Measurements from ENCODE around the gene CKB. TPM values are rescaled to one million over a fixed set of nuclear protein-coding genes. Genes with fewer than 3 reads are reported as not detected.

Gene CKB
- total RNA-seq, 1 experiment from 2014 or later: 28.2 TPM

GRCh38 chr14:103547941-103548462 is 25.4 kb upstream of the CKB start:
- CTCF ChIA-PET: interaction anchor here (1.8 kb wide), 1 partner anchor 29 kb away, joined by 23 read pairs; no protein-coding TSS in a partner anchor
- H3K4me1 Mint-ChIP-seq (ENCODE audit: low read depth, unreplicated experiment): peaks cover 5% of the 10 kb centered on the region
- H3K27ac Mint-ChIP-seq (ENCODE audit: unreplicated experiment): no peak overlapping the region
- H3K9me3 Mint-ChIP-seq (ENCODE audit: low read depth, unreplicated experiment): no peaks in the 10 kb centered on the region
- DNase-seq: no peak
- no TSS peak for BruUV-seq (replicated peaks)
- H3K4me3 Mint-ChIP-seq (ENCODE audit: low read depth, unreplicated experiment): no peak overlapping the region
- H3K36me3 Mint-ChIP-seq (ENCODE audit: insufficient read depth, unreplicated experiment): no peaks in the 10 kb centered on the region
- intact Hi-C loops (cut with micrococcal nuclease; ENCODE audit: unreplicated experiment): loop anchor here (2.0 kb wide), 1 partner anchor 29 kb away; no protein-coding TSS in a partner anchor
- TF ChIP-seq CTCF (IDR thresholded peaks at IDR 0.05; ENCODE audit: unreplicated experiment): no peak
- no peaks in the 10 kb centered on the region for H3K27me3 Mint-ChIP-seq (ENCODE audit: unreplicated experiment)

DNA sequence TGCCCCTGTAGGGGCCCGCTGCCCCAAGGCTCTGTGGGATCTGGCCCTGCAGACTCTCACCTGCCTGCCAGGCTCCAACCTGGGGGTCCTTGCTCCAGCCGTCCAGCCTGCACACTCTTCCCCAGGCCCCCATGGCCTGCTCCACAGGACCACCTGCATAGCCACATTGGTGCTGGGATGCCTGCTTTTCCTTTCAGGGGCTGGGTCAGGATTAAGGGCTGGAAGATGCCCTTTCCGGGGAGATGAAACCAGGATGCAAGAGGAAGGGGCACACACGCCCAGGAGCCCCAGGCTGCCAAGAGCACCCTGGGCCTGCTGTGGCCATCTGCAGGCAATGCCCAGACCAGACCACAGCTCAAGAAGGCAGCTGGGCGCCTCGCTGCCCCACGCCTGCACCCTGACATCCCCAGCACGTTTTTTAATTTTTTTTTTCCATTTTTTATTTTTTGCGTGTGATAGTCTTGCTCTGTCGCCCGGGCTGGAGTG is 24.9 kb upstream of the CKB start:
- Mint-ChIP-seq H3K27ac (ENCODE audit: unreplicated experiment) (no peak overlapping the region), H3K9me3 (ENCODE audit: low read depth, unreplicated experiment) (no peaks in the 10 kb centered on the region), H3K36me3 (ENCODE audit: insufficient read depth, unreplicated experiment) (no peaks in the 10 kb centered on the region), H3K4me1 (ENCODE audit: low read depth, unreplicated experiment) (peaks cover 5% of the 10 kb centered on the region), H3K27me3 (ENCODE audit: unreplicated experiment) (no peaks in the 10 kb centered on the region), H3K4me3 (ENCODE audit: low read depth, unreplicated experiment) (no peak overlapping the region)
- no peak for TF ChIP-seq CTCF (IDR thresholded peaks at IDR 0.05; ENCODE audit: unreplicated experiment)
- CTCF ChIA-PET: interaction anchor here (0.5 to 1.8 kb wide), 6 partner anchors 14 to 54 kb away, joined by 3 to 23 read pairs (median 4); no protein-coding TSS in a partner anchor
- intact Hi-C loops (cut with micrococcal nuclease; ENCODE audit: unreplicated experiment): loop anchor here (2.0 kb wide), 1 partner anchor 29 kb away; no protein-coding TSS in a partner anchor
- no peak for DNase-seq
- BruUV-seq (replicated peaks): no TSS peak

DNA sequence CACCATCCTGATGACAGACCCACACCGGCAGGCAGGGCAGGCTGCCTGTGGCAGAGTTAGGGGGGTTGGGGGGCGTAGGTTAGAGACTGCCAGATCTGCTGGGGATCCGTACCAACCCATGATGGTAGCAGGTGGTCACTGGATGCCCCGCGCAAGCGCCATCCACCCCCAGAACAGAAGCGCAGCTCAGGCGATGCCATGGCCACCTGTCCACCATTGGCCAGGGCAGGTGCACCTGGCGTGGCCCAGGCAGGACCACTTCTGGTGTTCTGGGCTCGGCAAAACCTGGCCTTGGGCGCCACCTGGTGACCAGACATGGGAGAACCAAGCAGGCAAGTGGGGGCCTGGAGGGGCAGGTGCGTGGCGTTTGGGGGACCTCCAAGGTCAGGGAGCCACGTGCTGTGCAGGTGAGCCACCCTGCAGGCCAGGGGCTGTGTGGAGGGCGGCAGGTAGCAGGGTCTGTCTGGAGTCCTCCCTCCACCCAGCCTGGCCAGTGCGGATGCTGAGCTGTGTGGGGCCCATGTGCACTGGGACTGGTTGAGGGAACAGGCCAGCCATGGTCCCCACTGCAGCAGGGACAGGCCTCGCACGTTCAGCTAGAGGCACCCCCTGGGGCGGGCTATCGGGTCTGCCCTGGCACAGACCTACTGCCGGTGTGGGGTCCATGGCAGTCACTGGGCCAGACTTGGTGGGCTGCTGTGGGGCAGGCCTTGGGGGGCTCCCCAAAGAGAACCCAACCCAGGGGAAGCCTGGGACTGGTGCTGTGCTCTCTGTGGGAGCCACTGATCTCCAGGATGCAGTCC is 24.2 kb upstream of the CKB start:
- peak; percentile 86 for DNase-seq
- no peak overlapping the region for H3K4me3 Mint-ChIP-seq (ENCODE audit: low read depth, unreplicated experiment)
- intact Hi-C loops (cut with micrococcal nuclease; ENCODE audit: unreplicated experiment): loop anchor here (2.0 kb wide), 1 partner anchor 28 kb away; no protein-coding TSS in a partner anchor
- H3K27me3 Mint-ChIP-seq (ENCODE audit: unreplicated experiment): no peaks in the 10 kb centered on the region
- H3K9me3 Mint-ChIP-seq (ENCODE audit: low read depth, unreplicated experiment): no peaks in the 10 kb centered on the region
- H3K36me3 Mint-ChIP-seq (ENCODE audit: insufficient read depth, unreplicated experiment): peaks cover 5% of the 10 kb centered on the region
- TF ChIP-seq CTCF (IDR thresholded peaks at IDR 0.05; ENCODE audit: unreplicated experiment): peak; percentile 92
- peaks cover 5% of the 10 kb centered on the region for H3K4me1 Mint-ChIP-seq (ENCODE audit: low read depth, unreplicated experiment)
- CTCF ChIA-PET: interaction anchor here (0.5 to 1.8 kb wide), 6 partner anchors 15 to 53 kb away, joined by 3 to 23 read pairs (median 4); no protein-coding TSS in a partner anchor
- BruUV-seq (replicated peaks): no TSS peak
- H3K27ac Mint-ChIP-seq (ENCODE audit: unreplicated experiment): no peak overlapping the region

- BruUV-seq (replicated peaks): no TSS peak
- CTCF ChIA-PET: interaction anchor here (1.2 to 1.8 kb wide), 4 partner anchors 15 to 46 kb away, joined by 3 to 23 read pairs (median 4); no protein-coding TSS in a partner anchor
- no peaks in the 10 kb centered on the region for H3K9me3 Mint-ChIP-seq (ENCODE audit: low read depth, unreplicated experiment)
- no peak overlapping the region for H3K4me3 Mint-ChIP-seq (ENCODE audit: low read depth, unreplicated experiment)
- peaks cover 5% of the 10 kb centered on the region for H3K4me1 Mint-ChIP-seq (ENCODE audit: low read depth, unreplicated experiment)
- H3K27ac Mint-ChIP-seq (ENCODE audit: unreplicated experiment): no peak overlapping the region
- TF ChIP-seq CTCF (IDR thresholded peaks at IDR 0.05; ENCODE audit: unreplicated experiment): no peak
- peaks cover 8% of the 10 kb centered on the region for H3K36me3 Mint-ChIP-seq (ENCODE audit: insufficient read depth, unreplicated experiment)
- DNase-seq: no peak
- intact Hi-C loops (cut with micrococcal nuclease; ENCODE audit: unreplicated experiment): loop anchor here (2.0 kb wide), 1 partner anchor 27 kb away; no protein-coding TSS in a partner anchor
- no peaks in the 10 kb centered on the region for H3K27me3 Mint-ChIP-seq (ENCODE audit: unreplicated experiment)
These were observed 23.5 kb upstream of the CKB start for GRCh38 chr14:103545915-103546651.
